Osteocyte (in vitro differentiated cells): Measurements from ENCODE around the gene THG1L. TPM values are rescaled to one million over a fixed set of nuclear protein-coding genes. Genes with fewer than 3 reads are reported as not detected.

ENCODE experiments used
- DNase-seq: peaks from one replicate; pipeline ENCODE4 v3.0.0; 2021; ENCODE audit warnings: mixed read lengths; ENCODE audit not compliant: unreplicated experiment; ENCODE audit errors: extremely low spot score
- H3K27ac Mint-ChIP-seq: one replicate; pipeline ENCODE4 v1.8.0; 2021; ENCODE audit warnings: mild to moderate bottlenecking, mixed read lengths; ENCODE audit not compliant: unreplicated experiment
- H3K27me3 Mint-ChIP-seq: one replicate; pipeline ENCODE4 v1.8.0; 2021; ENCODE audit warnings: mixed read lengths; ENCODE audit not compliant: unreplicated experiment
- H3K36me3 Mint-ChIP-seq: one replicate; pipeline ENCODE4 v1.8.0; 2021; ENCODE audit warnings: mixed read lengths; ENCODE audit not compliant: unreplicated experiment
- H3K4me1 Mint-ChIP-seq: one replicate; pipeline ENCODE4 v1.8.0; 2021; ENCODE audit warnings: mixed read lengths; ENCODE audit not compliant: unreplicated experiment
- H3K4me3 Mint-ChIP-seq: one replicate; pipeline ENCODE4 v1.8.0; 2021; ENCODE audit warnings: mild to moderate bottlenecking, moderate library complexity, mixed read lengths; ENCODE audit not compliant: unreplicated experiment
- H3K9me3 Mint-ChIP-seq: one replicate; pipeline ENCODE4 v1.8.0; 2021; ENCODE audit warnings: mixed read lengths; ENCODE audit not compliant: unreplicated experiment
- total RNA-seq: library from RNA; stranded (reverse); gene quantifications from 2 replicates; pipeline ENCODE4 v1.2.1, GENCODE V29; 2021
- TF ChIP-seq, protein P1 (sequence below): fragments of 200-600 bp; sonication (generic); IDR thresholded peaks from 2 replicates; pipeline ENCODE4 v1.5.0; 2021; ENCODE audit warnings: antibody characterized with exemption, mild to moderate bottlenecking, moderate library complexity

THG1L gene
- total RNA-seq, 1 donor from 2014 or later: 15.6 TPM

DNA sequence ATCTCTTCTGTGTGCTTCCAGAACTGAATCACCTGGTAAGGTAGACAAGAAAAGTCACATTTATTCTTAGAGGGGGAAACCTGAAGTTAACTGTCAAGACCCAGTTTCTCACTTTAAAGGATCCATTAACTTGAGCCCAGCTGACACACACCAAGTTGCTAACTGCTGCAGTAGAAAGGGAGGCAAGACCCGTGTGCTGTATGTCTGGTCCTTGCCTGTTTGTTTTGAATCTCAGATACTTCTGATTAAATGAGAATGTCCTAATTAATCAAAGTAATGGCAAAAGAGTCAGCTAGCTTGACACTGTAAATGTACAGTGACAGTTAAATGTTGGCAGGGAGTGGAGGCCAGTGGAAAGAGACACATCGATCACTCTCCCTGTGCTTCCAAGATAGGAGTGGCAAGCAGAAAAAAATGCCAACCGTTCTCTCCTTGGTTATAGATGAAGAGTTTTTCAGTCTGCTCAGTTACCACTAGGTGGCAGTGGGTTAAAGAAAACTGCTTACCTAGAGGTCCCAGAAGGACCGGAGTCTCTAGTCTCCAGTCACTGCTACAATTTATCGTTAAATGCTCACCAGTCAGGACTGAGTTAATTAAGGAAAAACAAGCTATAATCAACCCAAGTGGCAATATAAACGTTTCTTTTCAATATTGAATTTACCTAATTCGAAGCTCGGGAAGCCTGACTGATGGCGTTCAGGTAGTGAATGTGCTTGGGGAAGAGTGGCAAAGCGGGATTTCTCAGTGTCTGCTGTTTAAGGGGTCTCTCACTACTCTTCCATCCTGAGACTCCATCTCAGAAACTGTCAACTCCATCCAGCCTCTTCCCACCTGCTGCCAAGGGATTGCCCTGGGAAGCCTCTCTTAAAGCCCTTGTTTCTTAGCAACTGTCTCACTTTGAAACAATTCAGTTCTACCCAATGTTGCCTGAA lies 30.7 kb downstream of the THG1L start:
- Mint-ChIP-seq H3K27ac (no peak overlapping the region), H3K27me3 (no peaks in the 10 kb centered on the region), H3K4me3 (no peak overlapping the region), H3K4me1 (no peaks in the 10 kb centered on the region), H3K36me3 (peaks cover 2% of the 10 kb centered on the region), H3K9me3 (no peaks in the 10 kb centered on the region)
- DNase-seq: no peak
- TF ChIP-seq, protein P1, sequence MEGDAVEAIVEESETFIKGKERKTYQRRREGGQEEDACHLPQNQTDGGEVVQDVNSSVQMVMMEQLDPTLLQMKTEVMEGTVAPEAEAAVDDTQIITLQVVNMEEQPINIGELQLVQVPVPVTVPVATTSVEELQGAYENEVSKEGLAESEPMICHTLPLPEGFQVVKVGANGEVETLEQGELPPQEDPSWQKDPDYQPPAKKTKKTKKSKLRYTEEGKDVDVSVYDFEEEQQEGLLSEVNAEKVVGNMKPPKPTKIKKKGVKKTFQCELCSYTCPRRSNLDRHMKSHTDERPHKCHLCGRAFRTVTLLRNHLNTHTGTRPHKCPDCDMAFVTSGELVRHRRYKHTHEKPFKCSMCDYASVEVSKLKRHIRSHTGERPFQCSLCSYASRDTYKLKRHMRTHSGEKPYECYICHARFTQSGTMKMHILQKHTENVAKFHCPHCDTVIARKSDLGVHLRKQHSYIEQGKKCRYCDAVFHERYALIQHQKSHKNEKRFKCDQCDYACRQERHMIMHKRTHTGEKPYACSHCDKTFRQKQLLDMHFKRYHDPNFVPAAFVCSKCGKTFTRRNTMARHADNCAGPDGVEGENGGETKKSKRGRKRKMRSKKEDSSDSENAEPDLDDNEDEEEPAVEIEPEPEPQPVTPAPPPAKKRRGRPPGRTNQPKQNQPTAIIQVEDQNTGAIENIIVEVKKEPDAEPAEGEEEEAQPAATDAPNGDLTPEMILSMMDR: peak; percentile 83

DNA sequence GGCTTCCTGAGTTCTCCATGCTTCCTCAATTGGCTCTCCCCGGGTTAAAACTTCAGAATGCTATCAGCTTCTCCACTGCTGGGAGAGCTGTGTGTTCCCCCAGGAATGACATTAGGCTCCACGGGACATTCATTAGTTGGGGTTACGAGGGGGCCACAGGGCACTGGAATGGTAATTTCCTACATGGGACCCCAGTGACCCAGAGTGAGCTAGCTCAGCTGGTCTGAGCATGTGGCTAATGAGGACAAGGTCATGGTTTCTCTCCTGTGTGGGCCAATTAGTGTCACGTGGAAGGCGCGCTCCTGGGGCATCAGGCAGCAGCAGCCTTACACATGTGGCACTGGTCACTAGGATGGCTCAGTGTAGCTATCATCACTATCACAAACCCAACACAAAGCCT lies 33.3 kb downstream of the THG1L start:
- H3K36me3 Mint-ChIP-seq: peaks cover 2% of the 10 kb centered on the region
- H3K9me3 Mint-ChIP-seq: no peaks in the 10 kb centered on the region
- TF ChIP-seq, protein P1: no peak
- H3K27me3 Mint-ChIP-seq: no peaks in the 10 kb centered on the region
- DNase-seq: no peak
- peaks cover 5% of the 10 kb centered on the region for H3K4me1 Mint-ChIP-seq
- H3K27ac Mint-ChIP-seq: no peak overlapping the region
- no peak overlapping the region for H3K4me3 Mint-ChIP-seq

DNA sequence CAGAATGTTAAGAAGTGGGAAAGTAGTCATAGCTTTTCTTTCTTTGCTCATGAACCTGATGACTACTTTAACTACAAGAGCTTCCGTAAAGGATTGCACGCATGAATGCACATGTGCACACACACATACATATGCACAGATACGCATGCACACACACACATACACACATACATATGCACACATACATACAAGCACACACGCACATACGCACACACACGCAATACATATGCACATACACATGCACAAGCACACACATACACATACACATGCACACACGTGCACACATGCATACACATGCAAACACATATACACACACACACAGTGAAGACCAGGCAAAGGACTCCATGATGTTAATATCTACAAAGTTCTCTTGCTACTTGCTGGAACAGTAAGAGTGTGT lies 35.2 kb downstream of the THG1L start:
- Mint-ChIP-seq H3K27me3 (no peaks in the 10 kb centered on the region), H3K36me3 (peaks cover 2% of the 10 kb centered on the region), H3K4me1 (peaks cover 5% of the 10 kb centered on the region), H3K9me3 (no peaks in the 10 kb centered on the region), H3K27ac (no peak overlapping the region), H3K4me3 (no peak overlapping the region)
- TF ChIP-seq, protein P1: no peak
- no peak for DNase-seq

DNA sequence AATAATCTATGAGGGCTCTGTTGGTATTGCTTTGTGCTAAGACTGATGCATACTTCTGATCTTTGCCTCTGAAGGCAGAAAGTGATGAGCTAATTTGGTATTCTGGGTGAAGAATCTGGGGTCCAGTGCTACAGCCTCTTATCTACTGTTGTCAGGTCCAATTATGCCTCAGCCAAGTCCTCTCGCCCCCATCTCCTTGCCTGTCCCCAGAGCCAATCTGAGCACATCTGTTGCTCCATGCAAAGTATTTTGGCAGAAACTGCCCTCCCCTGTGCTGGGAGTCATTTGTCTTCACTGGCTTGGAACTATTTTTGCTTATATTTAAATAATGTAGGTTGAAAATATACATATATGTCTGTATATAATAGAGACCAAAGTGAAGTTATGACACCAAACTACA lies 35.7 kb downstream of the THG1L start:
- TF ChIP-seq, protein P1: no peak
- Mint-ChIP-seq H3K4me1 (peaks cover 5% of the 10 kb centered on the region), H3K36me3 (peaks cover 2% of the 10 kb centered on the region), H3K9me3 (no peaks in the 10 kb centered on the region), H3K4me3 (no peak overlapping the region), H3K27me3 (no peaks in the 10 kb centered on the region), H3K27ac (no peak overlapping the region)
- no peak for DNase-seq

DNA sequence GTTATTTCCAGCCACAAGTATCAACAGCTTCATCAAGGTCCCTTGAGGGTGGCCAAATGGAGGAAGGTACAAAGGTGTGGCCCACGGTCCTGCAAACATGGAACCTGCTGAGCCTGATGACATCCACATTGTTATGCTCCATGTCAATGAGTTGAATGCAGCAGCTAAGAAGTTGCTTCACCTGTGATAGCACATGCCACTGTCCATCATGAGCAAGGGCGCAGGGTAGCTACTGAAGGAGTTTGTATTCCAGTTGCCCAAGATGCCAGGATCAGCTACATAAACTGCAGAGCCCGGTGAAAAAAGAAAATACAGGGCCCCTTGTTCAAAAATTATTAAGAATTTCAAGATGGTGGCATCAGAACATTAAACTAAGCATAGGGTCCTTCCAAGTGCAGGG lies 36.5 kb downstream of the THG1L start:
- peak overlapping the region; percentile 34 for H3K27ac Mint-ChIP-seq
- no peaks in the 10 kb centered on the region for H3K27me3 Mint-ChIP-seq
- TF ChIP-seq, protein P1: no peak
- H3K4me3 Mint-ChIP-seq: no peak overlapping the region
- no peaks in the 10 kb centered on the region for H3K9me3 Mint-ChIP-seq
- H3K4me1 Mint-ChIP-seq: peaks cover 5% of the 10 kb centered on the region
- no peak for DNase-seq
- H3K36me3 Mint-ChIP-seq: peaks cover 2% of the 10 kb centered on the region
